Measurements from ENCODE around the gene C6.

C6 gene

GRCh38 chr5:41213340-41213739 is at the start of gene C6:
Gene C6 (minus strand): TSS chr5:41213532. CDS start chr5:41203230, 10,302 bp downstream.
- in situ Hi-C loops (cut with MboI; ENCODE audit: low pct_unique_long_range_greater_than_20kb, low sequenced_read_pairs, unreplicated experiment) = no loop called here
- DNase-seq (ENCODE audit: low spot score) = no peak
- TF ChIP-seq, protein P1, sequence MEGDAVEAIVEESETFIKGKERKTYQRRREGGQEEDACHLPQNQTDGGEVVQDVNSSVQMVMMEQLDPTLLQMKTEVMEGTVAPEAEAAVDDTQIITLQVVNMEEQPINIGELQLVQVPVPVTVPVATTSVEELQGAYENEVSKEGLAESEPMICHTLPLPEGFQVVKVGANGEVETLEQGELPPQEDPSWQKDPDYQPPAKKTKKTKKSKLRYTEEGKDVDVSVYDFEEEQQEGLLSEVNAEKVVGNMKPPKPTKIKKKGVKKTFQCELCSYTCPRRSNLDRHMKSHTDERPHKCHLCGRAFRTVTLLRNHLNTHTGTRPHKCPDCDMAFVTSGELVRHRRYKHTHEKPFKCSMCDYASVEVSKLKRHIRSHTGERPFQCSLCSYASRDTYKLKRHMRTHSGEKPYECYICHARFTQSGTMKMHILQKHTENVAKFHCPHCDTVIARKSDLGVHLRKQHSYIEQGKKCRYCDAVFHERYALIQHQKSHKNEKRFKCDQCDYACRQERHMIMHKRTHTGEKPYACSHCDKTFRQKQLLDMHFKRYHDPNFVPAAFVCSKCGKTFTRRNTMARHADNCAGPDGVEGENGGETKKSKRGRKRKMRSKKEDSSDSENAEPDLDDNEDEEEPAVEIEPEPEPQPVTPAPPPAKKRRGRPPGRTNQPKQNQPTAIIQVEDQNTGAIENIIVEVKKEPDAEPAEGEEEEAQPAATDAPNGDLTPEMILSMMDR (IDR thresholded peaks at IDR 0.05; ENCODE audit: extremely low read depth, insufficient read depth, missing control alignments) = no peak

DNA sequence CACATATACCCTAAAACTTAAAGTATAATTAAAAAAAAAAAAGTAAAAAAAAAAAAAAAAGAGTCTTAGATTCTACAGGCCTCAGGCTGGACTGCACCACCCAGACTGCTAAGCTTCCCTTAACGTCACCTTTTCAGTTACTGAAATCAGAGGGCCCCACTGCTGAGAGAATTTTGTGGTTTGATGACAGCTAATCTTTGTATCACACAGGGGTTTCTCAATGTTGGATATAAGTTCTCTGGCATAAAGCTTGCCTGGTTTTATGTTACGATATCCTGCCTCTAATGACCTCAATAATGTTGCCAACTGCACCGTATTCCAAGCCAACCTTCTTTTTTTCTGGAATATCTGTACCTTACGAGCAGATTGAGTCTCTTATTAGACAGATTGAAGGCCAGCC is 43.1 kb upstream of the C6 start:
- DNase-seq (ENCODE audit: low spot score) = no peak
- in situ Hi-C loops (cut with MboI; ENCODE audit: low pct_unique_long_range_greater_than_20kb, low sequenced_read_pairs, unreplicated experiment) = no loop called here
- TF ChIP-seq, protein P1 (IDR thresholded peaks at IDR 0.05; ENCODE audit: extremely low read depth, insufficient read depth, missing control alignments) = no peak

GRCh38 chr5:41253109-41253508 is 39.8 kb upstream of the C6 start:
- in situ Hi-C loops (cut with MboI; ENCODE audit: low pct_unique_long_range_greater_than_20kb, low sequenced_read_pairs, unreplicated experiment) = no loop called here
- TF ChIP-seq, protein P1 (IDR thresholded peaks at IDR 0.05; ENCODE audit: extremely low read depth, insufficient read depth, missing control alignments) = no peak
- no peak for DNase-seq (ENCODE audit: low spot score)

DNA sequence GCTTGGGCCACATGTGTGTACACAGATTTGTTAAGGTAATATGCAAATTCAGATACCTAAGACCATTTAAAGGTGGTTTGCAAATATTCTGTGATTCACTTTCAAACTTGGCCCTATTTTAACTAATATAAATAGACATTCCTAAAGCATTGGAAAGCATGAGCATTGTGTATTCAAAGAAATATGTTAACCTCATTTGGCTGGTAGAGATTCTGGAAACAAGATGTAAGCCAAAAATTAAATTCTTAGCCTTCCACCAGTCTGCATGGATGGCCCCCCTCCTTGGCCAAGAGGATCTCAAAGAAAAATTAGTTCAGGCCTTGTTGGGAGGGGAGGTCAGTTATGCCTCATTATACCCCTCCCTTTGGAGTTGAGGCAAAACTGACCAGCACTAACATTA is 38.7 kb upstream of the C6 start:
- no peak for DNase-seq (ENCODE audit: low spot score)
- in situ Hi-C loops (cut with MboI; ENCODE audit: low pct_unique_long_range_greater_than_20kb, low sequenced_read_pairs, unreplicated experiment) = no loop called here
- TF ChIP-seq, protein P1 (IDR thresholded peaks at IDR 0.05; ENCODE audit: extremely low read depth, insufficient read depth, missing control alignments) = no peak

DNA sequence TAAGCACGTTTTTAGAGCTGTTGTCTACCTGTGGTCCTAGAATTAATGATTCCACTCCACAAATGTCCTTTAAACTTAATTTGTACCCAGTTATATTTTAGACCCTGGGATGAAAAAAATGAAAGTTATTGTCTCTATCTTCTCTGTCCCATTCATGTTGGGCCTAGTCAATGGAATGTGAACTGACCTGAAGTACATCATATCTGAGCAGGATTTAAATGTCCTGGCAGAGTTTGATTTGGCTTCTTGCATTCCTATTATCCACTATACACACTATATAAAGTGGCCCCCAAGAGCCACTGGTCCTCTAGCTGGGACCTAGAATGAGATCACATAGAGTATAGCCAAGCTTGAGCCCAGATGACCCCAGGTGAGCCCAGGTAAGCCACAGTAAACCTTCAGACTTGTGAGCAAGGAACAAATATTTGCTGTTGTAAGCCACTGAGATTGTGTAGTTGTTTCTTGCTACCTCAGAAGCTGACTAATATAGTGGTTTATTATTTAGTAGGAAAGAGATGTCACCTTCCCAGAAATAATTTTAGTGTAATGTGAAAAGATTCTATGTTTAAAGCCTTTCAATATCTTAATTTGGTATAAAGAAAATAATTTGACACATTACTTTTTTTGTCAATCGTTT is 37.1 kb upstream of the C6 start:
- TF ChIP-seq, protein P1 (IDR thresholded peaks at IDR 0.05; ENCODE audit: extremely low read depth, insufficient read depth, missing control alignments) = no peak
- in situ Hi-C loops (cut with MboI; ENCODE audit: low pct_unique_long_range_greater_than_20kb, low sequenced_read_pairs, unreplicated experiment) = no loop called here

GRCh38 chr5:41247135-41247534 is 33.8 kb upstream of the C6 start:
- in situ Hi-C loops (cut with MboI; ENCODE audit: low pct_unique_long_range_greater_than_20kb, low sequenced_read_pairs, unreplicated experiment) = no loop called here
- no peak for DNase-seq (ENCODE audit: low spot score)
- TF ChIP-seq, protein P1 (IDR thresholded peaks at IDR 0.05; ENCODE audit: extremely low read depth, insufficient read depth, missing control alignments) = no peak

More for the DNA sequence above, 37.1 kb upstream of the C6 start:
- no peak for DNase-seq (ENCODE audit: low spot score)
